OCI-LY3 (cell line): ENCODE results near the gene FUBP1.

Experiments used
- CTCF ChIP-seq: fragments of 200-600, 300-600 bp; sonication (generic); IDR thresholded peaks from 2 replicates; pipeline ENCODE4 v1.5.1; 2014; ENCODE audit warnings: antibody characterized with exemption, low read length, low read depth
- EZH2phosphoT487 ChIP-seq: fragments of 200-600 bp; shearing (Covaris generic); IDR thresholded peaks from 2 replicates; pipeline ENCODE4 v1.6.1; 2018; ENCODE audit warnings: antibody characterized with exemption, mixed run types, low read depth

DNA sequence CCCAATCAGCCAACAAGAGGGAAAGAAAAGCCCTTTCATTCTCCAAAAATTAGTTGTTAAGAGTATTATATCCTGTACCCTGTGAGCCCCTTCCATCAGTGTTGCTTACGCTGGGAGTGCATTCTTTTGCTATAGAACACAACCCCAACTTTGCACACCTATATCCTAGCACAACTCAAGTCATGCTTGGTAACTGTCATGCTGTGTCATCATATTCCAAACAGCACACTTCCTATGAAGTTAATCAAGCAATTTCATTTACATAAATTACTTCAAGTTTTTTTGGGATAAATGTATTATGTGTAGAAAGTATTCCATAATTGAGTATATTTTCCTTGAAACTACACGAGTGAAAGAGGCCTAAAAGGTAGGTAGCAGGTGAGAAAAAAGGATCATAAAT lies 20.0 kb downstream of the FUBP1 start:
- TF ChIP-seq EZH2phosphoT487 (no peak), CTCF (no peak)
